HG03378 (cell line): ENCODE results near the gene PLCB1.
"Not testable (repeated sequence)": the region's sequence is repeated elsewhere in the genome, so short reads cannot be mapped to it uniquely, and the experiment has no call there.

Source experiments
- ATAC-seq: cut with Tn5 transposase; IDR thresholded peaks from one replicate; pipeline ENCODE4 v1.9.1; 2021; ENCODE audit warnings: mild to moderate bottlenecking, moderate library complexity; ENCODE audit not compliant: unreplicated experiment

Gene PLCB1

GRCh38 chr20:8131598-8132483 lies at the start of gene PLCB1:
Gene PLCB1 (plus strand): TSS chr20:8132266. CDS start chr20:8132652, 386 bp downstream.
- ATAC-seq, result peak; percentile 53

GRCh38 chr20:8082989-8083388 lies 49.1 kb upstream of the PLCB1 start:
- no peak for ATAC-seq

GRCh38 chr20:8089668-8090067 lies 42.4 kb upstream of the PLCB1 start:
- no peak for ATAC-seq

GRCh38 chr20:8094415-8094818 lies 37.6 kb upstream of the PLCB1 start:
- ATAC-seq, result no peak

- no peak for ATAC-seq
Measured at GRCh38 chr20:8094850-8095249, 37.2 kb upstream of the PLCB1 start.

GRCh38 chr20:8095648-8096572 lies 36.2 kb upstream of the PLCB1 start:
- ATAC-seq, result no peak

GRCh38 chr20:8097307-8097706 lies 34.8 kb upstream of the PLCB1 start:
- peak; percentile 50 for ATAC-seq

GRCh38 chr20:8104252-8104651 lies 27.8 kb upstream of the PLCB1 start:
- no peak for ATAC-seq

- not testable (repeated sequence) for ATAC-seq
Measured at GRCh38 chr20:8114612-8115011, 17.5 kb upstream of the PLCB1 start.

- ATAC-seq, result no peak
Measured at GRCh38 chr20:8115436-8115835, 16.6 kb upstream of the PLCB1 start.

GRCh38 chr20:8116067-8116811 lies 15.8 kb upstream of the PLCB1 start:
- ATAC-seq, result no peak

GRCh38 chr20:8117636-8118035 lies 14.4 kb upstream of the PLCB1 start:
- ATAC-seq, result no peak

- ATAC-seq, result no peak
Measured at GRCh38 chr20:8118039-8118438, 14.0 kb upstream of the PLCB1 start.

GRCh38 chr20:8118760-8119159 lies 13.3 kb upstream of the PLCB1 start:
- no peak for ATAC-seq

GRCh38 chr20:8121666-8122065 lies 10.4 kb upstream of the PLCB1 start:
- ATAC-seq, result no peak

GRCh38 chr20:8124639-8125038 lies 7.4 kb upstream of the PLCB1 start:
- ATAC-seq, result no peak

GRCh38 chr20:8126181-8126580 lies 5.9 kb upstream of the PLCB1 start:
- no peak for ATAC-seq

GRCh38 chr20:8126841-8127378 lies 5.2 kb upstream of the PLCB1 start:
- ATAC-seq, result no peak

GRCh38 chr20:8127553-8128255 lies 4.4 kb upstream of the PLCB1 start:
- ATAC-seq, result peak; percentile 94
